Cardiac septum (tissue), 1 donor: ENCODE data around the gene PPFIA4. TPM values are rescaled to one million over a fixed set of nuclear protein-coding genes. Genes with fewer than 3 reads are reported as not detected.
"Not testable (repeated sequence)": the region's sequence is repeated elsewhere in the genome, so short reads cannot be mapped to it uniquely, and the experiment has no call there.

ENCODE experiments used
- DNase-seq: peaks from one replicate; pipeline ENCODE4 v3.0.0-alpha.2; 2020; ENCODE audit warnings: low spot score
- intact Hi-C: fragments of 100-400 bp; cut with DNase I; formaldehyde crosslinking; loops from one replicate; pipeline ENCODE4 v1.14.0; 2022
- total RNA-seq: library from RNA; stranded (reverse); fragmentation: NEBNext Ultra II Directional; extraction: Animal tissue kit (Norgen Biotek cat#: 25700); gene quantifications from one replicate; pipeline ENCODE4 v1.2.1, GENCODE V29; 2021
- donor health status: DM: no; HTN: no; CAD: no.

Gene PPFIA4
- total RNA-seq, 1 donor from 2014 or later = 46.7 TPM

DNA sequence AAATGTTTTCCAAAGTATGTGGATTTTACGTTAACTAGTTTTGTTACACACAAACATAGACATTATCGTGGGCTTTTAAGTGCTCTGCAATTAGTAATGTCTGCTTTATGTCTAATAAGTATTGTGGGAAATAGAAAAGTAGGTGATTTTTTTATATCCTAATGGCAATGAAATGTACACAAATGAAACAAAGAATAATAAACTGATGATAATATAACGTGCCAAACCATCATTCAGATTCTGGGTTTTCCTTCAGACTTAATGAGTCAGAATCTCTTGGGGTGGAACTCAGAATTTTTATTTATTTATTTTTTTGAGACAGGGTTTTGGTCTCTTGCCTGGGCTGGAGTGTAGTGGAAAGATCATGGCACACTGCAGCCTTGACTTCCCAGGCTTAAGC is 17.1 kb upstream of the PPFIA4 start:
- intact Hi-C loops = loop anchor here (5.0 kb wide), 2 partner anchors 42 to 257 kb away; partner anchors contain the start of gene CYB5R1
- no peak for DNase-seq

DNA sequence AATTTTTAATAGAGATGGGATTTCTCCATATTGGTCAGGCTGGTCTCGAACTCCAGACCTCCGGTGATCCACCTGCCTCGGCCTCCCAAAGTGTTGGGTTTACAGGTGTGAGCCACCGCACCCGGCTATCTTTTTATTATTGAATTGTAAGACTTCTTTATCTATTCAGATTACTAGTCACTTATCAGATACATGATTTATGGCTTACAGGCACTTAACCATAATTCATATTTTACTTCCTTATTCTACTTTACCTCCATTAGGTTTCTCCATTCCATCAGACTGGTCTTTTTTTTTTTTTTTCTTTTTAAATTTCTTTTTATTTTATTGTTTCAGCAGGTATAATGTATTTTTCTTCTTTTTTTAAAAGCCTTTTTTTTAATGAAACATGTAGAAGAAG is 14.7 kb upstream of the PPFIA4 start:
- no peak for DNase-seq
- intact Hi-C loops = no loop called here

DNA sequence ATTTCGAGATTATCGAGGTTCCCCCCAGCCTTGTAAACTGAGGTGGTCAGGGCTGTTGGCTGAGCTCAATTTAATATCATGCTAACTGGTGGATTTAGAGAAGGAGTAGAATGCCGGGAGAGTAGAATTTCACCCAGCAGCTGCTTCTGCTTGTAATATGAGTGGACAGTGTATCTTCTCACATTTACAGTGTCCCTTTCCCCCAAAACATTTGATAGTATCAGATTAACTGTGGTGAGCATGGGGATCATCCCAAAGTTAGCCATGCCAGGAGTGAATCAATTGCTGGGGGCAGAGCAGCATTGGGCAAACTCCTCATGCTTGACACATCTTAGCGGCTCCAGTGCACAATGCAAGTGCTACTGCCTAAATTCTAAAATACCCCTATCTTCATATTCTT is 9.2 kb upstream of the PPFIA4 start:
- intact Hi-C loops = no loop called here
- DNase-seq = no peak

DNA sequence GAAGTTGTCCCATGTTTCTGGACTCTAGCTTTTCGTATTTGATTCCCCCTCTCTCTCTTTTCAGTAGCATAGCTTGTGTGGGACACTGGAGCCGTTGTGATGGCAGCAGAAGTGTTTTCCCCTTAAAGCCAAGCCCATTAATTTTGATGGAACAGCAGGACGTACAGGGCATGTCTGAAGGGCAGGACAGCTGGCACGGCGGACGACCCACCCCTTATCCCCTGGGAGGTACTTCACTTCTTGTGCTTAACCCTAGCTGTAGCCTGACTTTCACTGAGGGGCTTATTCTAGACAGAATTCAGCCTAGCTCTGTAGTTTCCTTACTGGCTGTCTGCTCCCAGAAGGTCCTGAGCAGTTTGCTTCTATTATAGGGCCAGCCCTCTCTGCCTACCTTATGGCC is 8.6 kb upstream of the PPFIA4 start:
- intact Hi-C loops = no loop called here
- DNase-seq = no peak

DNA sequence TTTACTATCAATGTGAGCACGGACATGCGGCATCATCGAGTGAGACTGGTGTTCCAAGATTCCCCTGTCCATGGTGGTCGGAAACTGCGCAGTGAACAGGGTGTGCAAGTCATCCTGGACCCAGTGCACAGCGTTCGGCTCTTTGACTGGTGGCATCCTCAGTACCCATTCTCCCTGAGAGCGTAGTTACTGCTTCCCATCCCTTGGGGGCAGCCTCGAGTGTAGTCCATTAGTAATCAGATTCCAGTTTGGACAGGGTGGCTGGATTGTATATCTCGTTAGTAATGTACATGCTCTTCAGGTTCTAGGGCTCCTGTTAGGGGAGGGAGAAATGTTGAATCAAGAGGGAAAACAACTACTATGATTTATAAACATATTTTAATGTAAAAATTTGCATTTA is 3.4 kb upstream of the PPFIA4 start:
- DNase-seq, intact Hi-C loops: not testable (repeated sequence)

DNA sequence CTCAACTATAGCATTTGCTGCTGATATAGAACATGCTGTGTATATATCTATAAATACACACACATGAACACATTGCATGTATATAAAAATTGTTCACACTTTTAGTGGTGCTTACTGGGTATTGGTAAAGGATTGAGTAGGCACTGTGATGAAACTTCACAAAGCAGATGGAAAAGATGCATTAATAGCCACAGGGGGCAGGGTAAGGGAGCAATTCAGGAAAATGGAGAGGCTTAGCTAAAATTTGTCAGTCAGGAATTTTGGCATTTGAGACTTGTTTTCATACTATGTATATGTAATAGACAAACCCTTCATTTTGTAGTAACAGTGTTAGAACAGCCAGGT is 633 bp upstream of the PPFIA4 start:
- intact Hi-C loops = loop anchor here (5.0 kb wide), 1 partner anchor 58 kb away; the partner anchor contains the start of gene CYB5R1
- DNase-seq = no peak

DNA sequence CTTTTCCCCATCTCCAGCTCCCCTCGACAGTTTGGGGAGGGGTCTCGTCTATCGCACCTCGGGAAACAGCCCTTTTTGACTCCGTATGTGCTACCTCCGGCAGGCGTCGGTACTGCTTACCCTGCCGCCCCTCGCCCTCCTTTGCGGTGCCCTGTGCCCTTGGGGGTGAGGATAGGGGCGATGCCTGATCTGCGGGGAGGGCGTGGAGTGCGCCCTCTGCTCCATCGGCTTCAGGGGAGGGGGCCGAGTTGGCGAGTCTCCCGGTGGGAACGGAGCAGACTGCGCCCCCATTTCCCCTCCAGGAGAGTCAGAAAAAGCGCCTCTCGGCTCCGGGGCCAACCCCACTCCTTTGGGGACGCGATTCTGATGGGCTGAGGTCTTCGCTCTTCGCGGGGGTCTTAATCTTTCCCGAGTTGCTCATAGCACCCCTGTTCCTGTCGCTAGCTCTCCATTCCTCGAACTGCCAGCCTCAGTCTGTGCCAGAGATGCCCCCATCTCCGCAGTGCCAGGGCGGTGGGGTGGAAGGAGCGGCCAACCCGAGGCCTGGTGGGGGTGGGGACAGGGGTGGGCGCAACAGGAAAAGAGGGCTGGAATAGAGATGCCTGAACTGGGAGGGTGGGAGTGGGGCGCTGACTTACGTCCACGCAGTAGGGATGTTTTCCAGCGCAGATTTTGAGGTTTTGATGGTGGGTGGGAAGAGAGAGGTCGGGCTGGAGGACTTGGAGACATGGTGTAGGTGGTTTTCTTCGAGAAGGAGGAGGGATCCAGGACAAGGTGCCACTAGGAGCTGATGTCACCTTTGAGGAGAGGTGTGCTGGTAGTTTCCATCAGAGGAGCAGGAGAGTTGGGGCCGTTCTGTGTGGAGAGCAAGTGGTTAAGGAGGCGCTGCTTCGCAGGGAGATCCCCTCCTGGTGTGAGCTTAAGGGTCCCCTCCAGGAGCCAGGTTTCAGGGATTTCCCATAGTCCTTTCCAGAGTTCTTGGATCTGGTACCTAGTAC is 674 bp downstream of the PPFIA4 start:
- no peak for DNase-seq
- intact Hi-C loops = loop anchor here (5.0 kb wide), 1 partner anchor 60 kb away; the partner anchor contains the start of gene CYB5R1

DNA sequence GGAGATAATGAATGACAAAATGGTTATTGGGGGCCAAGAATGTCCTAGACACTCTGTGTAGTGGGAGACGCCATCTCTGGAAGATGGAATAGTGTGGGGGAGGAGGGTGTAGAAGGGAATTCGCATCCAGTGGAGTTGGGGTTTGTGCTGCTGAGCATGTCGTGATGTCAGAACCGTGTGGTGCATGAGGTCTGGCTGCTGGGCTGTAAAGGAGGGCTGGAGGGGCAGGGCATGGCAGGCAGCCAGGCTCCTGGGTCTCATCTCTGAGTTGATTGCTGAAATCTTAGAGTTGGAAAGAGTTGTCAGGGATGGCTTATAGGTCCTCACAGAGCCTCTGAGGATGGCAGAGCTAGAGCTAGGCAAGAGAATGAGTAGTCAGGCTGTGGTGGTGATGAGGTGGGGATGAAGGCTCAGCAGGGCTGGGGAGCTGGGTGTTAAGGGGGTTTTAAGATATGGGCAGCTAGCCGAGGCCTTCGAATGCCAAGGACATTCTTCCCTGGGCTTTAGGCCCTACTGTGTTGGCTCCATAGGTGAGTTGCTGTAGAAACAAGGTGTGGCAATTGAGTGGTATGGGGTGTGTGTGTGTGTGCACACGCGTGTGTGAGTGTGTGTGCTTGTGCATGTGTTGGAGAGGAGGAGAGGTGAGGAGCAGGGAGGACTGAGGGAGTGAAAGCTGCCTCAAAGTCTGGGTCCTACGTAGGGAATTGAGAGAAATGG is 1.9 kb downstream of the PPFIA4 start:
- no peak for DNase-seq
- intact Hi-C loops = loop anchor here (5.0 kb wide), 1 partner anchor 61 kb away; the partner anchor contains the start of gene CYB5R1

DNA sequence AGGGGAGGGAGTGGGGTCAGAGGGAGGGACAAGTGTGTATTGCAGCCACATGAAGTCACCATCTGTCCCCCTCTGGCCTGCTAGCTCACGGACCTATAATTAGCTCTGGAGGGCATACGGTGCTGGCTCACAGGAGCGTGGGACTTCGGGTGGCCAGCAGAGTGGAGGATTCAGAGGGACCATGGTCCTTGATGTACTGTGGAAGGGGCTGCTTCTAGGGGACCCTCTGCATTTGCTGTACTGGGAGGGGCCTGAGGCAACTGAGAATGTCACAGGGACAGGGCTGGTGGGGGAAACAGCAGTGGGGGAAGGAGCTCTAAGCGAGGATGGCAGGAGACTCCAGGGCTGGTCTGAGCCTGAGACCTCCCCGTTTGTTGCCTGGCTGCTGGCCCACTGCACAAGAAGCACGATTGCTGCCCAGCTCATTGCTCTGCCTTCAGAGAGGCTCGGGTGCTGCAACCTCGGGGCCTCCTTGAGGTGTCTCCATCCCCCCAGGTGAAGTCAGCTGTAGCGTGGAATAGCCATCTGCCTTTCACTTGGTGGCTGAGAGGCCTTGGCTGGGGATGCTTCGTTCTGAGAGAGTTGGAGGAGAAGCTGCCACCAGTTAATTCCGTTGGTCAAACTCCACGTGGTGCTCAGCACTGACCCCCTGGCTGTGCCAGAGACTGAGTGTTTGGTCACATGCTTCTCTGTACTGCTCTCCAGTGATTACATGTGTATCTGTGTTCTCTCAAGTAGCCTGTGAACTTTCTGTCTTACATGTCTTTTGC is 2.7 kb downstream of the PPFIA4 start:
- intact Hi-C loops = loop anchor here (5.0 kb wide), 1 partner anchor 62 kb away; the partner anchor contains the start of gene CYB5R1
- no peak for DNase-seq

DNA sequence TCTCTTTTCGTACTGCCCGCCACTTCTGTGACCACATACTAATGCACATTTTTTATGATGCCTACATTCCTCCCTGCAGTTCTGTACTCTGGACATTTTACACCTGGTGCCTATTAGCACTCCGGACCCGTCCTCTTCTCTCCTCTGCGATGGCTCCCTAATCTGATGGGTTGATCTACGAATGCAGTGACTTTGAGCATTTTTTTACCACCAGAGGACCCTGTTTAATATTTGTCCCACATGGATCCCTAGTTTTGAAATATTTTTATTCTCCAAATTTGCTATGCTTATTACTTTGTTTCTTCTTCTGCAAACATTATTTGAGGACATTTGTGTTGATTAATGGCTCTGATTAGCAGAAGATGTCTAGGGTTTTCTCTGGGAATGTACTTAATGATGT is 5.2 kb downstream of the PPFIA4 start:
- intact Hi-C loops = no loop called here
- DNase-seq = no peak

DNA sequence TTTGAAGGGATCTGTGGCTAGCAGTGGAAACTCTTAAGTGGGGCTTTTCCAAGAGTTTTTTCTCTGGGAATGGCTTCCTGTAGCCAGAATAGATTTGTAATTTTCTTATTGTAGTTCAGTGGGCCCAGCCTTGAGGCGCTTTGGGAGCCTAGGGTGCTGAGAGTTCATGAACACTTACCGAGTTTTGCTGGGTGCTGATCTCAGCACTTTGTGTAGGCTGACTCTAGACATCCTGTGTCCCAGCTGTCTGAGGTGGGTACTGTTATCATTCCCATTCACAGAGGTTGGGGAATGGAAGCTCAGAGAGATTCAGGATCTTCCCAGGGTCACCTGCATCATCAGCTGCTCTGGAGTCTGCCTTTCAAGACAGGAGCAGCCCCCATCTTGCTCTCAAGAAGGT is 7.0 kb downstream of the PPFIA4 start:
- intact Hi-C loops = no loop called here
- no peak for DNase-seq

DNA sequence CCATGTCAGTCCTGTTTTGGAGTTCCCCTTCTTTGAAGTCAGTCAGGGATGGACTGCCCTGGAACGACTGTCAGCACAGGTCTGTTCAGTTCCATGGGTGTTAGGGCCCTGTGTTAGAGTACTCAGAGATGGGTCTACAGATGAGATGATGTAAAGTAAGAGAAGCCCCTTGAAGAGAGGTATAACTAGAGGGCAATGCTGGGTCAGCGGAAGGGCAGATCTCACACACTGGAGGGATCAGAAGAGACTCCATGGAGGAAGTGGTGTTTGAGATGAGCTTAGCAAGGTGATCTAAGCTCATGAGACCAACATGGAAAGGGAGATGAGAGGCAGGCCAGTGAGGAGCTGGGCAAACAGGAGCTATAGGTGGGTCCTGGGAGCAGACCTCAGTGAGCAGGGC is 7.6 kb downstream of the PPFIA4 start:
- intact Hi-C loops = no loop called here

DNA sequence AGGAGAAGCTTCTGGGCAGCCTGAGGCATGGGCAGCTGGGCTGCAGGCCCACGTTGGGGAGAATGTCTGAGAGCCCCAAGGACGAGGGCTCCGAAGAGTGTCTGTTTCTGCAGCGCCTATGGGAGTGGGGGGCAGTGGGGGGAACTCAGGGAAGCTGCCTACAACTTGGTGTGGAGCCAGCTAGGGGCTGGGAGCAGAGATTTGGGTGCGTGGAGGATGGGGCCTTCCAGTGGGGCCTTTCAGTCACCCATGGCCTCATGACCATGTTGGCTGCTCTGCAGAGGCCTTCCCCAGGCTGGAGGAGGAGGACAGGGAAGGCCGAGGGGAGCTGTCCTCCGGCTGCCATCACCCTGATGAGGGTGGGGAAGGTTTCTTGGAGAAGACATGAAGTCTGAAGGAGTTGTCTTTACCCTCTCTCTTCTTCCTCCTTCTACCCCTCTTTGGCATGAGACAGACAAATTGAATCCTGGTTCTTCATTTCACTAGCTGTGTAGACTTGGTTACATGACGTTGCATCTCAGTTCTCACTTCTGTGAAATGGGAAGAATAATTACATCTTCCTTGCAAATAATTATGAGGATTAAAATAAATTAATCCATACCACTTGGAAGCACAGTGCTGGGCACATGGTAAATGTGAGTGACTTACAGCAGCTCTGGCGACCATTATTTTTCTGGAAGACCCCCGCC is 8.3 kb downstream of the PPFIA4 start:
- intact Hi-C loops = no loop called here
- no peak for DNase-seq

More for the DNA sequence above, 7.6 kb downstream of the PPFIA4 start:
- DNase-seq = no peak

DNA sequence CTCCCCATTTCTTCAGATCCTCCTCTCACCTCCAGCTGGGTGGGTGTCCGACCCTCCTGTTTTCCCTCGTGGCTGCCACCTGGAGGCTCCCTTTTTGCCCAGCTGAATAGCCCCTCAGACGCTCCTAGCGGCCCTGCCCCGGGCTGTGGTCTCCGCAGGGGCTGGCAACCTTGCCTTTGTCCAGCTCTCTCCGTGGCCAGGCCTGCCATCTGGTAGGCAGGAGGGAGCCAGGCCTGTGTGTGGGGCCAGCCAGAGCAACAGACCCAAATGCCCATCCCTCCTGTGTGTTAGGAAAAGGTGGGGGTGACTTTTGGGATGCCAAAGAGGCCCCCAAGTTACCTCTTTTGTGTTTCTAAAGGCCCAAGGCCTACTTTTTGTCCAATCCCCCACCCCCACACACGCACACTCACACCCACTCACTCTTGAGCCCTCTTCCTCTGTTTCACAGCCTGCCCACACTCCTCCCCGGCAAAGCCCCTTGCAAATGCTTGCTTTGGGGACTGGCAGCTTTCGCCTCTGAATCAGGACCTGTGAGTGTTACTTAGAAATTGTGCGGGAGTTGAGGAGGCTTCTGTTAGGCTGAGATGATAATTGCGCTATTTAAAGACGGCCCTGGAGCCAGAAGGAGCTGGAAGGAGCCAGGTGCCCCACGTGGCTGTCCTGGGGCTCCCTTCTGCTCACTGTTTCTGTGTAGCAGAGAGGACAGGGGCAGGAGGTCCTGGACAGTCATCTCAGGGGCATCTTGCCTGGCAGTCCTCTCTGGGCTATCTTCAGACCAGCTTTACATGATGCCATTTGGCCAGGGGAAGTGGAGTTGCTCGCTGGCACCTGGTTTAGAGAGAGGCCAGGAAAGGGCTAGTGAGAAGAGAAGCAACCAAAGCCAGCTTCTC is 9.1 kb downstream of the PPFIA4 start:
- intact Hi-C loops = no loop called here
- no peak for DNase-seq

DNA sequence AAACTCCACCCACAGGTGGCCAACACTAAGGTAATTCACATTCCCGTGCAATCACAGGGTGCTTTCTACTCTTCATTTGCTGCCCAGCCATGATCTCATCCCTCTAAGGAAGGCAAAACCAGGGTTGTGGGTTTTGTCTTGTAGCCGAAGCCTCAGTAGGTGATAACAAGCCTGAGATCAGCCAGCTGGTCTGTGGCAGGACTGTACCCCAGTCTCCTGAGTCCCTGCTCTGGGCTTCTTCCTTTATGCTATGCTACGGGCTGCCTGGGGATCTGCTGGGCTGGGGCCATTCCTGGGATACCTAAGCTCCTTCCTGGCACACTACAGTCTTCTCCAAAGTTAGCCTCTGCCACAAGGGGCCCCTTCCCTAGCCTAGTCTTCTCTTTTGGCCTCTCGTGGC is 9.8 kb downstream of the PPFIA4 start:
- DNase-seq = no peak
- intact Hi-C loops = no loop called here

DNA sequence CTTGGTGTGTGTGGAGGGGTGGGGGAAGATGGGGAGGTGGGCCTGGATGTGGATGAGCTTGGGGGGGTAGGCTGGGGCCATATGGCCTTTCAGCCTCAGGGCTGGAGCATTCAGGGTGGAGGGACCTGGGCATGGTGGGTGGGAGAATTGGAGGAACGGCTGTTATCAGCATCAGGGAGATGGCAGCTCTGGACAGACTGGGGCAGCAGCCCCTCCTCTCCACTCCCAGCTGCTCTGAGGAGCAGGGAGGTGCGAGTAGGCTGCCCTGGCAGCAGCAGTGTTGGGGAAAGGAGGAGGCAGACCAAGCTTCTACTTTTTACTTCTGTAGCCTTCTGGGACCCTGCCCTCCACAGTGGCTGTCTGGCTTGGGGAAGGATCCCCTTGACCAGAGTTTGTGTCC is 10.2 kb downstream of the PPFIA4 start:
- DNase-seq = no peak
- intact Hi-C loops = no loop called here

DNA sequence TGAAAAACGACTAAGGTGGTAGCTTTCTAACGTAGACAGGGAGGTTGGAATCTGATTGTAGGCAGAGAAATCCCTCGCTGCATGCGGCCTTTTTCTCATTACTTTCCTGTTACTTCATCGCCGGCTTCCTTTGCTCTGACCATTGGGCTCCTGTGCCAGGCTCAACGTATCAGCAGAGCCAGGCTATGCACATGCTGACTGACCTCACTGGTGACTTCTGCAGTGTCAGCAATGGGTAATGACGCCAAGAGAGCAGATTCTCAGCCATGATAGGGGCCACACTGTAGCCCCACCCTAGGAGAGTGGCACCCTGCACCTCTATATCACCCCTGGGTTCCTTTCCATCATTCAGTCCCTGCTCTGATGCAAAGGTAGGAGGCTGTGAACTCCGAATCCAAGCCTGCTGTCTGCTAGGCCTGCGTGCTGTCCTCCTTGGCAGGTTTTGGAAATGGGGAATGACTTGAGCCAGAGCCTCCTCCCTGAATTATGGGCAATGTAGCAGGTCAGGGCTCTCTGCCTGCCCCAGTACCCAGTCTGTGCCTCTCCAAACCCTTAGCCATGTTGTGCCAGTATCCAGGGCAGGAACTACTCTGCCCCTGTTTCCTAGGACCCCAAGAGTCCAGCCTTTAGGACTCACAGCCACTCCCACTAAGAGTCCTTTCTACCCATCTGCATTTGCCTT is 11.4 kb downstream of the PPFIA4 start:
- intact Hi-C loops = loop anchor here (2.0 kb wide), 2 partner anchors 31 to 231 kb away; no protein-coding TSS in a partner anchor
- peak; percentile 41 for DNase-seq
